HL-60 (cell line): ENCODE data around the gene EIF4A3.

Experiments used
- DNase-seq, 2 experiments: peaks; one replicate each; pipeline ENCODE4 v3.0.0-alpha.2; 2010 to 2020; ENCODE audit warnings: low read depth in 1 of 2, low spot score in 1 of 2
- H3K27ac ChIP-seq: fragments of 250-450 bp; sonication (Bioruptor Pico); replicated peaks from 2 replicates; pipeline ENCODE4 v1.5.1; 2020; ENCODE audit warnings: mild to moderate bottlenecking, moderate library complexity
- H3K27me3 ChIP-seq: fragments of 250-450 bp; sonication (Bioruptor Pico); 2 replicates; pipeline ENCODE4 v1.5.1; 2021; ENCODE audit warnings: mild to moderate bottlenecking, moderate library complexity; ENCODE audit not compliant: insufficient read depth, poor library complexity, severe bottlenecking
- H3K4me3 ChIP-seq: replicated peaks from 2 replicates; pipeline ENCODE4 v1.5.1; 2011; ENCODE audit warnings: mild to moderate bottlenecking, control low read depth, low read length; ENCODE audit not compliant: insufficient read depth
- GABPA ChIP-seq: IDR thresholded peaks from 2 replicates; pipeline ENCODE4 v1.6.1; 2012; ENCODE audit warnings: low read depth
- POLR2AphosphoS5 ChIP-seq: IDR thresholded peaks from 2 replicates; pipeline ENCODE4 v1.6.1; 2012; ENCODE audit warnings: low read depth
- SPI1 ChIP-seq: IDR thresholded peaks from 2 replicates; pipeline ENCODE4 v1.6.1; 2012; ENCODE audit warnings: low read depth, mild to moderate bottlenecking, borderline replicate concordance
- TF ChIP-seq, protein P1 (sequence below): IDR thresholded peaks from one replicate; pipeline ENCODE4 v1.5.1; 2011; ENCODE audit warnings: low read length, control low read depth, inconsistent platforms; ENCODE audit not compliant: insufficient read depth
- TF ChIP-seq, protein P2 (sequence below): IDR thresholded peaks from 2 replicates; pipeline ENCODE4 v1.6.1; 2012; ENCODE audit warnings: low read depth; ENCODE audit not compliant: insufficient replicate concordance

Gene EIF4A3

DNA sequence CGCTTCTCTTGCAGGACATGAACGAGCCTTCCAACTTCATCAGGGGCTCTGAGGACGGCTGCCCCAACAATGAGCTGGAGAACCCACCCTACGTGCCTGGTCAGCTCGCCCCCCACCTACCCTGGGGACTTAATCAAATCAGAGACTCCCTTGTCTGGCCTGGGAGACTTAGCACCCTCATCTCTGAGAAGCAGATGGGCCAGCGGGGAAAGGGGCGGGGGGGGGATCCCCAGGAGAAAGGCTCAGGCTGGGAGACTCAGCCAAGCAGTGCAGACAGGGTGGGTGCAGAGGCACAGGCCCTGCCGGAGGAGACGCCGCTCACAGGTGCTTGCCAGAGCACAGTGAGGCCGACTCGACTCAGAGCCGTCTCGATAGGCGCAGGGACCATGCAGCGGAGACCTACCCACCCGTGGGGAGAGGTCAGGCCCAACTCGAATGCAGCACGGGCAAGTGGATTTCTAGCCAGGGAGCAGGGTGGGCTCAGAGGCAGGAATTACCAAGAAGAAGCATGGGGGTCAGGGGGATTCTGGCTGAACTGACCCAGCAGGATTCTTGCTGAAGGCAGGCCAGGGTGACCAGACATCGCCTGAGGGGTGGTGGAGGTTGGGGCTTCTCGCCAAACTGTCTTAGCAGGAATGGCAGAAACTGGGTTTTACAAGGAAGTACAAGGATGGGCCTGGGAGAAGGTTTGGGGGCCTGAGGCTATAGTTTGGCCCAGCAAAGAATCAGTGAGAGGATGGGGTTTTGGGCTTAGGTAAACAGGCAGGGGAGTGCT, 35.8 kb downstream of the EIF4A3 start:
- Histone ChIP-seq H3K4me3 (no peak overlapping the region), H3K27me3 (peaks cover 3% of the 10 kb centered on the region), H3K27ac (no peak overlapping the region)
- TF ChIP-seq GABPA (no peak), SPI1 (no peak), POLR2AphosphoS5 (no peak)
- TF ChIP-seq, protein P1, sequence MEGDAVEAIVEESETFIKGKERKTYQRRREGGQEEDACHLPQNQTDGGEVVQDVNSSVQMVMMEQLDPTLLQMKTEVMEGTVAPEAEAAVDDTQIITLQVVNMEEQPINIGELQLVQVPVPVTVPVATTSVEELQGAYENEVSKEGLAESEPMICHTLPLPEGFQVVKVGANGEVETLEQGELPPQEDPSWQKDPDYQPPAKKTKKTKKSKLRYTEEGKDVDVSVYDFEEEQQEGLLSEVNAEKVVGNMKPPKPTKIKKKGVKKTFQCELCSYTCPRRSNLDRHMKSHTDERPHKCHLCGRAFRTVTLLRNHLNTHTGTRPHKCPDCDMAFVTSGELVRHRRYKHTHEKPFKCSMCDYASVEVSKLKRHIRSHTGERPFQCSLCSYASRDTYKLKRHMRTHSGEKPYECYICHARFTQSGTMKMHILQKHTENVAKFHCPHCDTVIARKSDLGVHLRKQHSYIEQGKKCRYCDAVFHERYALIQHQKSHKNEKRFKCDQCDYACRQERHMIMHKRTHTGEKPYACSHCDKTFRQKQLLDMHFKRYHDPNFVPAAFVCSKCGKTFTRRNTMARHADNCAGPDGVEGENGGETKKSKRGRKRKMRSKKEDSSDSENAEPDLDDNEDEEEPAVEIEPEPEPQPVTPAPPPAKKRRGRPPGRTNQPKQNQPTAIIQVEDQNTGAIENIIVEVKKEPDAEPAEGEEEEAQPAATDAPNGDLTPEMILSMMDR = no peak
- TF ChIP-seq, protein P2, sequence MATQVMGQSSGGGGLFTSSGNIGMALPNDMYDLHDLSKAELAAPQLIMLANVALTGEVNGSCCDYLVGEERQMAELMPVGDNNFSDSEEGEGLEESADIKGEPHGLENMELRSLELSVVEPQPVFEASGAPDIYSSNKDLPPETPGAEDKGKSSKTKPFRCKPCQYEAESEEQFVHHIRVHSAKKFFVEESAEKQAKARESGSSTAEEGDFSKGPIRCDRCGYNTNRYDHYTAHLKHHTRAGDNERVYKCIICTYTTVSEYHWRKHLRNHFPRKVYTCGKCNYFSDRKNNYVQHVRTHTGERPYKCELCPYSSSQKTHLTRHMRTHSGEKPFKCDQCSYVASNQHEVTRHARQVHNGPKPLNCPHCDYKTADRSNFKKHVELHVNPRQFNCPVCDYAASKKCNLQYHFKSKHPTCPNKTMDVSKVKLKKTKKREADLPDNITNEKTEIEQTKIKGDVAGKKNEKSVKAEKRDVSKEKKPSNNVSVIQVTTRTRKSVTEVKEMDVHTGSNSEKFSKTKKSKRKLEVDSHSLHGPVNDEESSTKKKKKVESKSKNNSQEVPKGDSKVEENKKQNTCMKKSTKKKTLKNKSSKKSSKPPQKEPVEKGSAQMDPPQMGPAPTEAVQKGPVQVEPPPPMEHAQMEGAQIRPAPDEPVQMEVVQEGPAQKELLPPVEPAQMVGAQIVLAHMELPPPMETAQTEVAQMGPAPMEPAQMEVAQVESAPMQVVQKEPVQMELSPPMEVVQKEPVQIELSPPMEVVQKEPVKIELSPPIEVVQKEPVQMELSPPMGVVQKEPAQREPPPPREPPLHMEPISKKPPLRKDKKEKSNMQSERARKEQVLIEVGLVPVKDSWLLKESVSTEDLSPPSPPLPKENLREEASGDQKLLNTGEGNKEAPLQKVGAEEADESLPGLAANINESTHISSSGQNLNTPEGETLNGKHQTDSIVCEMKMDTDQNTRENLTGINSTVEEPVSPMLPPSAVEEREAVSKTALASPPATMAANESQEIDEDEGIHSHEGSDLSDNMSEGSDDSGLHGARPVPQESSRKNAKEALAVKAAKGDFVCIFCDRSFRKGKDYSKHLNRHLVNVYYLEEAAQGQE = no peak
- no peak for DNase-seq

DNA sequence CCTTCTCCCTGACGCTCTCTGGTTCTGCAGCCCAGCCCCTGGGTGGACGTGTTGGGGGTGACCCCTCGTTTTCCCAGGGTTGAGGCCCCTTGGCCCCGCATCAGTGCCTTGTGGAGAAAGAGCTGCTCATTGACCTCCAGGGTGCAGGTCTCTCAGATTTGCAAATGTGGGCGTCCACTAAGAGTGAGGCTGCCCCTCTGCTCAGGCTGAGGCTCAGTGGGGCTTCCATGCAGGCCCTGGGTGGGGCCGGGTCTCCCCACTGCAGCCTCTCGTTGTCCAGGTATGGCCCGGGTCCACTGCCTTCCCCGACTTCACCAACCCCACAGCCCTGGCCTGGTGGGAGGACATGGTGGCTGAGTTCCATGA, 36.5 kb downstream of the EIF4A3 start:
- no peak for DNase-seq
- TF ChIP-seq, protein P1 = no peak
- TF ChIP-seq, protein P2 = no peak
- TF ChIP-seq POLR2AphosphoS5 (no peak), GABPA (no peak), SPI1 (no peak)
- H3K27ac ChIP-seq = no peak overlapping the region
- peaks cover 10% of the 10 kb centered on the region for H3K27me3 ChIP-seq
- no peak overlapping the region for H3K4me3 ChIP-seq

DNA sequence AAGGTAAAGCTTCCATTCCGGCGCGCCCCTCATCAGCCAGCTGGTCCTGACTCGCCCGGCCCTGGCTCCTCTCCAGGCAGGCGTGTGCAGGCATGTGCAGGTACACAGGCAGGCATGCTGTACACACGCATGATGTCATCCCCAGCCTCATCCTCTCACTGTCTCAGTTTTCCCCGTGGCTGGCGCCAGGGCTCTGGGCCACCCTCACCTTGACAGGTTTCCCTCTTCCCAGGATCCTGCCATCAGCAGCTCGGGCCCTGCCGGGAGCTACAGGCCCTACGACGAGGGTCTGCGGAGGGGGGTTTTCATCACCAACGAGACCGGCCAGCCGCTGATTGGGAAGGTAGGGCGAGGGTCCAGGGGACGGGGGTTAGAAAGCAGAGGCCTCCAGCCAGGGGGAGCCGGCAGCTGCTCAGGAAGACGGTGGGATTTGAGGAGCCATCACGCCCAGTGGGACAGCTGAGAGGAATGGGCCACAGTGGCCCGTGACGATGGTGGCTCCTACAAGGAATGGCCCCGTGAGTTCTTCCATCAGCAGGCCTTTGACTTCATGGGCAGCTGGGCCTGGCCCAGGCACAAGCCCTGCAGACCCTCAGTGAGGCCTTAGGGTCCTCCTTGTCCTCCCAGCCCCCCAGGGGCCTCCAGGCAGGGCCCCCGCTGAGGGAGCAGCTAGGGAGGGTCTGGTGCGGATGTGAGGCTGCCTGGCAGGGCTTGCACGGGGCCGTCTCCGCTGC, 37.0 kb downstream of the EIF4A3 start:
- TF ChIP-seq GABPA = no peak
- no peak for TF ChIP-seq POLR2AphosphoS5
- TF ChIP-seq, protein P1 = no peak
- TF ChIP-seq, protein P2 = no peak
- no peak for TF ChIP-seq SPI1
- Histone ChIP-seq H3K4me3 (no peak overlapping the region), H3K27ac (no peak overlapping the region), H3K27me3 (peaks cover 13% of the 10 kb centered on the region)
- DNase-seq = no peak
